AG04450 (cell line): ENCODE results near the gene PCSK9. TPM values are rescaled to one million over a fixed set of nuclear protein-coding genes. Genes with fewer than 3 reads are reported as not detected.

ENCODE experiments used
- CTCF ChIA-PET: fragments of 300-600, 350-600 bp; formaldehyde crosslinking; extraction: SDS; loops from one replicate; lab custom pipeline; 2022; ENCODE audit warnings: antibody characterized with exemption, inconsistent platforms; lab: Charles Lee
- POLR2A ChIA-PET: fragments of 350-600 bp; formaldehyde crosslinking; extraction: SDS; loops from one replicate; lab custom pipeline; 2021; ENCODE audit warnings: antibody characterized with exemption, inconsistent platforms; lab: Yijun Ruan, JAX
- DNase-seq: peaks from one replicate; pipeline ENCODE4 v3.0.0-alpha.2; 2011; ENCODE audit warnings: low read depth, low spot score
- H3K27ac ChIP-seq: one replicate; pipeline ENCODE4 v1.5.1; 2012; ENCODE audit warnings: low read depth, low read length, control low read depth
- H3K27me3 ChIP-seq: one replicate; pipeline ENCODE4 v1.6.0; 2012; ENCODE audit warnings: low read length; ENCODE audit not compliant: control insufficient read depth, insufficient read depth
- H3K4me3 ChIP-seq: 2 replicates; pipeline ENCODE4 v1.5.1; 2011; ENCODE audit warnings: mild to moderate bottlenecking, low read depth, low read length, control low read depth
- H3K9me3 ChIP-seq: 2 replicates; pipeline ENCODE4 v1.5.1; 2012; ENCODE audit warnings: low read length; ENCODE audit not compliant: control insufficient read depth, insufficient read depth
- polyA minus RNA-seq: library from RNA; depleted of rRNA, polyadenylated mRNA; stranded (reverse); fragments of >200 nt; gene quantifications from 2 replicates; pipeline ENCODE4 v1.2.3, GENCODE V29; 2011; rRNA and poly(A)+ RNA removed
- polyA plus RNA-seq: library from polyadenylated mRNA; depleted of rRNA; stranded (reverse); fragments of >200 nt; gene quantifications from 2 replicates; pipeline ENCODE4 v1.2.3, GENCODE V29; 2011; rRNA removed
- TF ChIP-seq, protein P1 (sequence below): IDR thresholded peaks from 2 replicates; pipeline ENCODE4 v1.5.1; 2011; ENCODE audit warnings: low read depth, low read length, control low read depth, inconsistent platforms

Gene PCSK9
- 0.06 and 0.17 TPM in 2 replicates for polyA plus RNA-seq
- polyA minus RNA-seq = 0.09 TPM in 1 of 2 replicates, not detected in the other

DNA sequence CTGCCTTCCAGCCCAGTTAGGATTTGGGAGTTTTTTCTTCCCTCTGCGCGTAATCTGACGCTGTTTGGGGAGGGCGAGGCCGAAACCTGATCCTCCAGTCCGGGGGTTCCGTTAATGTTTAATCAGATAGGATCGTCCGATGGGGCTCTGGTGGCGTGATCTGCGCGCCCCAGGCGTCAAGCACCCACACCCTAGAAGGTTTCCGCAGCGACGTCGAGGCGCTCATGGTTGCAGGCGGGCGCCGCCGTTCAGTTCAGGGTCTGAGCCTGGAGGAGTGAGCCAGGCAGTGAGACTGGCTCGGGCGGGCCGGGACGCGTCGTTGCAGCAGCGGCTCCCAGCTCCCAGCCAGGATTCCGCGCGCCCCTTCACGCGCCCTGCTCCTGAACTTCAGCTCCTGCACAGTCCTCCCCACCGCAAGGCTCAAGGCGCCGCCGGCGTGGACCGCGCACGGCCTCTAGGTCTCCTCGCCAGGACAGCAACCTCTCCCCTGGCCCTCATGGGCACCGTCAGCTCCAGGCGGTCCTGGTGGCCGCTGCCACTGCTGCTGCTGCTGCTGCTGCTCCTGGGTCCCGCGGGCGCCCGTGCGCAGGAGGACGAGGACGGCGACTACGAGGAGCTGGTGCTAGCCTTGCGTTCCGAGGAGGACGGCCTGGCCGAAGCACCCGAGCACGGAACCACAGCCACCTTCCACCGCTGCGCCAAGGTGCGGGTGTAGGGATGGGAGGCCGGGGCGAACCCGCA is at the start of gene PCSK9:
Gene PCSK9, plus strand, starts transcription at position 207 of the 741 bp plus-strand sequence. Its CDS starts 290 bp downstream, at position 497.
- Histone ChIP-seq H3K4me3 (peak within 1 kb of the TSS; percentile 13; the same call in 1 of the 2 replicates), H3K27ac (no peak within 1 kb of the TSS), H3K9me3 (no peaks in the 10 kb centered on the region; the same call in 1 of the 2 replicates), H3K27me3 (peaks cover 78% of the 10 kb centered on the region)
- ChIA-PET POLR2A (no interaction called here), CTCF (no interaction called here)
- DNase-seq = no peak
- TF ChIP-seq, protein P1, sequence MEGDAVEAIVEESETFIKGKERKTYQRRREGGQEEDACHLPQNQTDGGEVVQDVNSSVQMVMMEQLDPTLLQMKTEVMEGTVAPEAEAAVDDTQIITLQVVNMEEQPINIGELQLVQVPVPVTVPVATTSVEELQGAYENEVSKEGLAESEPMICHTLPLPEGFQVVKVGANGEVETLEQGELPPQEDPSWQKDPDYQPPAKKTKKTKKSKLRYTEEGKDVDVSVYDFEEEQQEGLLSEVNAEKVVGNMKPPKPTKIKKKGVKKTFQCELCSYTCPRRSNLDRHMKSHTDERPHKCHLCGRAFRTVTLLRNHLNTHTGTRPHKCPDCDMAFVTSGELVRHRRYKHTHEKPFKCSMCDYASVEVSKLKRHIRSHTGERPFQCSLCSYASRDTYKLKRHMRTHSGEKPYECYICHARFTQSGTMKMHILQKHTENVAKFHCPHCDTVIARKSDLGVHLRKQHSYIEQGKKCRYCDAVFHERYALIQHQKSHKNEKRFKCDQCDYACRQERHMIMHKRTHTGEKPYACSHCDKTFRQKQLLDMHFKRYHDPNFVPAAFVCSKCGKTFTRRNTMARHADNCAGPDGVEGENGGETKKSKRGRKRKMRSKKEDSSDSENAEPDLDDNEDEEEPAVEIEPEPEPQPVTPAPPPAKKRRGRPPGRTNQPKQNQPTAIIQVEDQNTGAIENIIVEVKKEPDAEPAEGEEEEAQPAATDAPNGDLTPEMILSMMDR = no peak

DNA sequence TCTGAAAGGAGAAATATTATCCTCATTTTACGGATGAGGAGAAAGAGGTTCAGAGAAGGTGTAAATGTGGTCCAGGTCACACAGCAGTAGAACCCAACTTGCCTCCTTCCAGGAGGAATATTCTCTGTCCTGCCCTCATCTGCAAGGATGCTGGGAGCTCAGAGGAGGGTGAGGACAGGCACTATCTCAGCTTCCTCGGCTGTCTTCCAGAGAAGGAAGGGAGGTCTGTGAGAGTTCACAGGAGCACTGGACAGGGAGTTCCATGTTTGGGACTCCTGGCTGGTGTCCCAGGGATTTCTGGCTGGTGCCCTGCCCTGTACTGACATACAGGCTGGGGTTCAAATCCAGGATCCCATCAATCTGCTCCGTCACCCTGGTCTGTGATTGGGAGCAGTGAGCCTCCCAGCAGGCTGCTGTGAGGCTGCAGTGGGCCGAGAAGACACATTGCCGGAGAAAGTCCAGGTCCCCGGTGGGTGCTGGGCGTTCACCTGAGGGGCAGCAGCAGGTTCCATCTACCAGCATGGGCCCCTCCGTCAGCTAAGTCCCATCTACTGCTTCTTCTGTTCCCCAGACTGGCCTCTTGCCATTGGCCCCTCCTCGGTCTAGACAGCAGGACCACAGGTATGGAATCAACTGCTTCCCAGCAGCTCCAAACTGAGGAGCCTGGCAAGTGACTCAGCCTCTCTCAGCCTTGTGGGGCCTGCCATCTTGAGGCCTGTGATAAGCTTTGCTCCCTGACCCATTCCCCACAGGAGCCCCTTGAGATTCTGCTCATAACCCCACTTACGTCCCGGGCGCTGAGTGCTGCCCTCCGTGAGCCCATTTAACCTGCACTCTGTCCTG is 49.2 kb upstream of the PCSK9 start:
- POLR2A ChIA-PET = interaction anchor here (0.6 to 0.7 kb wide), 2 partner anchors 35 to 501 kb away, joined by 3 to 4 read pairs; no protein-coding TSS in a partner anchor
- CTCF ChIA-PET = interaction anchor here (2.0 to 2.1 kb wide), 2 partner anchors 17 to 45 kb away, joined by 6 to 12 read pairs; no protein-coding TSS in a partner anchor
- Histone ChIP-seq H3K27me3 (peaks cover 28% of the 10 kb centered on the region), H3K27ac (no peak overlapping the region), H3K4me3 (no peak overlapping the region), H3K9me3 (no peaks in the 10 kb centered on the region)
- no peak for DNase-seq
- TF ChIP-seq, protein P1 = no peak

DNA sequence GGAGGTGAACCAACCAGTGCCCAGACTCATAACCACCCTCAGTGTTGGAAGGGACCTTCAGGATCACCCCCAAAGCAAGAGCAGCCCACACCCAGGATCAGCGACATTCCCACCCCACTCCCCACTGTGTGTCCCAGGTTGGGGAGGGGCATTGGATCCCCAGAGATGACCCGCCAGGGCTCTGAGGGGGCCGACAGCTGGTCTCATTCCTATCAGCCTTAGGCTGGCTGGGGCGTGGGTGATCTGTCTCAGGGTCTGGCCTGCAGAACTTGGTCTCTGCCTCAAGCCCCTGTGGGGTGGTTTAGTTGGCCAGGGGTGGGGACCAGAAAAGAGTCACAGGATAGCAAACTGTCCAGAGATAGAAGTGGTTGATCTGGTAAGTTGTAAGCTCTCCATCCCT is 48.4 kb upstream of the PCSK9 start:
- H3K4me3 ChIP-seq = no peak overlapping the region
- CTCF ChIA-PET = interaction anchor here (1.1 to 2.0 kb wide), 3 partner anchors 18 to 46 kb away, joined by 3 to 7 read pairs (median 6); no protein-coding TSS in a partner anchor
- TF ChIP-seq, protein P1 = no peak
- peaks cover 28% of the 10 kb centered on the region for H3K27me3 ChIP-seq
- DNase-seq = no peak
- H3K9me3 ChIP-seq = no peaks in the 10 kb centered on the region
- POLR2A ChIA-PET = no interaction called here
- no peak overlapping the region for H3K27ac ChIP-seq

DNA sequence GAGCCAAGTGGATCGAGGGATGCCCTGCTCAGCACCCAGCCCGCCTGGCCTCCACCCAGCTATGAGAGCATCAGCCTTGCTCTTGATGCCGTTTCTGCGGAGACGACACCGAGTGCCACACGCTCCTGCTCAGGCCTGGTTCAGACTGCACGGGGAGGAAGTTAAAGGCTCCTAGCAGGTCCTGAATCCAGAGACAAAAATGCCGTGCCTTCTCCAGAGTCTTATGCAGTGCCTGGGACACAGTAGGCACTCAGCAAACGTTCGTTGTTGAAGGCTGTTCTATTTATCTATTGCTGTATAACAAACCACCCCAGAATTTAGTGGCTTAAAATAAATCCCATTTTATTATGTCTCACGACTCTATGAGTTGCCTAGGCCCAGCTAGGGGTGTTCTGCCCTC is 47.4 kb upstream of the PCSK9 start:
- no peak overlapping the region for H3K4me3 ChIP-seq
- TF ChIP-seq, protein P1 = no peak
- no peak overlapping the region for H3K27ac ChIP-seq
- no peak for DNase-seq
- POLR2A ChIA-PET = no interaction called here
- no peaks in the 10 kb centered on the region; the same call in 1 of the 2 replicates for H3K9me3 ChIP-seq
- H3K27me3 ChIP-seq = peaks cover 35% of the 10 kb centered on the region
- CTCF ChIA-PET = interaction anchor here (0.6 to 1.3 kb wide), 3 partner anchors 31 to 565 kb away, joined by 3 to 7 read pairs (median 3); no protein-coding TSS in a partner anchor
